Measurements from ENCODE around the gene HSPA12A.

Gene HSPA12A

GRCh38 chr10:116697816-116698215, 44.5 kb downstream of the HSPA12A start:
- no peaks in the 10 kb centered on the region for H3F3A ChIP-seq (ENCODE audit: control insufficient read depth, insufficient read depth)
- no peaks in the 10 kb centered on the region for H3K79me2 ChIP-seq (ENCODE audit: control insufficient read depth, low read length)
- H3K9me2 ChIP-seq (replicated peaks; ENCODE audit: control insufficient read depth, low read length), result no peaks in the 10 kb centered on the region
- no peak overlapping the region for H3K4me2 ChIP-seq (ENCODE audit: low read length)
- H3K4me1 ChIP-seq (ENCODE audit: control insufficient read depth, low read length), result no peaks in the 10 kb centered on the region
- no peak overlapping the region for H3K27ac ChIP-seq (ENCODE audit: low read depth, low read length)
- H4K20me1 ChIP-seq (ENCODE audit: control insufficient read depth, insufficient read depth, low read depth, low read length), result no peaks in the 10 kb centered on the region
- TF ChIP-seq CTCF (IDR thresholded peaks at IDR 0.05; ENCODE audit: low read depth, low read length, poor library complexity, severe bottlenecking), result no peak
- H3K27me3 ChIP-seq (ENCODE audit: control insufficient read depth, low read length), result no peaks in the 10 kb centered on the region
- no peaks in the 10 kb centered on the region for H3K9me3 ChIP-seq (ENCODE audit: control insufficient read depth, insufficient read depth, low read length)
- H3K4me3 ChIP-seq (ENCODE audit: low read length), result no peak overlapping the region
- H3K36me3 ChIP-seq (ENCODE audit: control insufficient read depth, low read length), result no peaks in the 10 kb centered on the region

GRCh38 chr10:116696919-116697318, 45.4 kb downstream of the HSPA12A start:
- Histone ChIP-seq H3K27me3 (ENCODE audit: control insufficient read depth, low read length) (no peaks in the 10 kb centered on the region), H3K79me2 (ENCODE audit: control insufficient read depth, low read length) (no peaks in the 10 kb centered on the region), H3K9me2 (replicated peaks; ENCODE audit: control insufficient read depth, low read length) (no peaks in the 10 kb centered on the region), H3K4me2 (ENCODE audit: low read length) (no peak overlapping the region), H3K27ac (ENCODE audit: low read depth, low read length) (no peak overlapping the region), H4K20me1 (ENCODE audit: control insufficient read depth, insufficient read depth, low read depth, low read length) (no peaks in the 10 kb centered on the region), H3K4me1 (ENCODE audit: control insufficient read depth, low read length) (no peaks in the 10 kb centered on the region), H3K4me3 (ENCODE audit: low read length) (no peak overlapping the region), H3K9me3 (ENCODE audit: control insufficient read depth, insufficient read depth, low read length) (no peaks in the 10 kb centered on the region), H3K36me3 (ENCODE audit: control insufficient read depth, low read length) (no peaks in the 10 kb centered on the region), H3F3A (ENCODE audit: control insufficient read depth, insufficient read depth) (no peaks in the 10 kb centered on the region)
- TF ChIP-seq CTCF (IDR thresholded peaks at IDR 0.05; ENCODE audit: low read depth, low read length, poor library complexity, severe bottlenecking), result no peak
- TF ChIP-seq EZH2phosphoT487 (IDR thresholded peaks at IDR 0.05; ENCODE audit: borderline replicate concordance, low read length), result no peak

- Histone ChIP-seq H3K27ac (ENCODE audit: low read depth, low read length) (no peak overlapping the region), H3K36me3 (ENCODE audit: control insufficient read depth, low read length) (no peaks in the 10 kb centered on the region), H3F3A (ENCODE audit: control insufficient read depth, insufficient read depth) (no peaks in the 10 kb centered on the region), H3K79me2 (ENCODE audit: control insufficient read depth, low read length) (no peaks in the 10 kb centered on the region), H3K9me2 (replicated peaks; ENCODE audit: control insufficient read depth, low read length) (no peaks in the 10 kb centered on the region), H3K27me3 (ENCODE audit: control insufficient read depth, low read length) (no peaks in the 10 kb centered on the region), H3K4me1 (ENCODE audit: control insufficient read depth, low read length) (no peaks in the 10 kb centered on the region), H3K4me3 (ENCODE audit: low read length) (no peak overlapping the region), H3K9me3 (ENCODE audit: control insufficient read depth, insufficient read depth, low read length) (no peaks in the 10 kb centered on the region), H3K4me2 (ENCODE audit: low read length) (no peak overlapping the region), H4K20me1 (ENCODE audit: control insufficient read depth, insufficient read depth, low read depth, low read length) (no peaks in the 10 kb centered on the region)
- TF ChIP-seq EZH2phosphoT487 (IDR thresholded peaks at IDR 0.05; ENCODE audit: borderline replicate concordance, low read length) (no peak), CTCF (IDR thresholded peaks at IDR 0.05; ENCODE audit: low read depth, low read length, poor library complexity, severe bottlenecking) (no peak)
These were observed 47.5 kb downstream of the HSPA12A start for GRCh38 chr10:116694927-116695268.

Data from DOHH2 (cell line).